NCI-H226 (cell line): ENCODE data around the gene COTL1.

Experiments
- DNase-seq: peaks from one replicate; pipeline ENCODE4 v3.0.0-alpha.2; 2015

The COTL1 gene

GRCh38 chr16:84617791-84618580 is at the start of gene COTL1:
Gene COTL1, minus strand, starts transcription at chr16:84618078. Its CDS starts 164 bp downstream, at chr16:84617914.
- DNase-seq: peak; percentile 97

GRCh38 chr16:84665843-84666242 is 48.0 kb upstream of the COTL1 start:
- DNase-seq: no peak

- no peak for DNase-seq
These were observed 47.5 kb upstream of the COTL1 start for GRCh38 chr16:84665359-84665758.

DNA sequence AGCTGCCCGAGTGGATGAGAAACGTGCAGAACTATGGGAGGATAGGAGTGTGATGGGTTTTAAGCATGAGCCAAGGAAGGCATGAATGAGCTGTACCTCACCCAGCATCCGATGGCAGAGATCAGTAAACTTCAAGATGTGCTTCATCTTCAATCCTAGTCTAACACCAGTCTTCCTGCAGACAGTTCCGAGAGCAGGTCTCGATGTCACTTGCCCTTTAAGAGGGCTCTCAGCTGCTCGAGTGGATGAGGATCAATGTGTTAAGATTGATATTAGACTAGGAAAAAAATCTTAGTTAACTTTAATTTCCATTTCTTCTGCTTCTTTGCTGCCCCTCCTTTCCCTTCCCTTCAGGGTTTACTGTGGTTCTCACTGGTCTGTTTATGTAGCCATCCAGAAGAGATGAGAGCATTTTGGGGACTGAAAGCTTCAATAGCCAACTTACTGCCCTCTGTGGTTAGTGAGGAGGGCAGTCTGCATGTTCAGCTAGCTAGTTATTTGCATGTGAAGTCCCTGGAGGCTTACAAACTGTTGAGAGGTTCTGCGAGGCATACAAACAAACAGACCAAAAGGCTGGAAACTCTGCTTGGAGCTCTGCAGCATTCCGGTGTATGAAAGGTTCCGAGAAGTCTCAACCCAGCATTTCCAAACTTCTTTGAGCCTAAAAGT is 45.7 kb upstream of the COTL1 start:
- no peak for DNase-seq

GRCh38 chr16:84662471-84662870 is 44.6 kb upstream of the COTL1 start:
- no peak for DNase-seq

GRCh38 chr16:84661418-84662060 is 43.7 kb upstream of the COTL1 start:
- no peak for DNase-seq

GRCh38 chr16:84660973-84661372 is 43.1 kb upstream of the COTL1 start:
- DNase-seq: no peak

DNA sequence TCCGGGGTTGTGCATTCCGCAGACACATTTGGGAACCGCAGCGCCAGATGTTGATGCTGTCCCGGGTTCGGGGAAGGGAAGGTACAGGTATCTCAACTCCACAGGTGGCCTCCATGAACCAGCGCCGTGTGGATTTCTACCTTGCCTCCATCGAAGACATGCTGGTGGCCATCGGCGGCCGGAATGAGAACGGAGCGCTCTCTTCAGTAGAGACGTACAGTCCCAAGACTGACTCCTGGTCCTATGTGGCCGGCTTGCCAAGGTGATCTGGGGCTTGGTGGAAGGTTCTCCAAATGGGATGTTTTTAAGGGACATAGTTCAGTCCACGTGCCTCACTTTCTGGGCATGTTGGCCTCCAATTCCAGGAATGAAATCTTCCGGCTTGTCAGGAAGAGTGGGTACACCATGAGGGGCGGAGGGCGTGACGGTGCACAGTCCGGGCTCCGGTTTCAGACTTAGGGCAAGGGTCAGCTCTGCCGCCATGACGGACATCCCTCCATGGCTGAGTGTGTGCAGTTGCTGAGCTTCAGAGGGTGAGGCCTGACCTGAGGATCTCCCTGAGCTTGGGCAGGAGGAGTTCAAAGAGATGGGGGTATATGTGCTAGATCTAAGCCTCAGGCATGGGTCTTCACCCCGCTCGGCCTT is 41.9 kb upstream of the COTL1 start:
- no peak for DNase-seq

- DNase-seq: no peak
These were observed 40.8 kb upstream of the COTL1 start for GRCh38 chr16:84658690-84659089.

DNA sequence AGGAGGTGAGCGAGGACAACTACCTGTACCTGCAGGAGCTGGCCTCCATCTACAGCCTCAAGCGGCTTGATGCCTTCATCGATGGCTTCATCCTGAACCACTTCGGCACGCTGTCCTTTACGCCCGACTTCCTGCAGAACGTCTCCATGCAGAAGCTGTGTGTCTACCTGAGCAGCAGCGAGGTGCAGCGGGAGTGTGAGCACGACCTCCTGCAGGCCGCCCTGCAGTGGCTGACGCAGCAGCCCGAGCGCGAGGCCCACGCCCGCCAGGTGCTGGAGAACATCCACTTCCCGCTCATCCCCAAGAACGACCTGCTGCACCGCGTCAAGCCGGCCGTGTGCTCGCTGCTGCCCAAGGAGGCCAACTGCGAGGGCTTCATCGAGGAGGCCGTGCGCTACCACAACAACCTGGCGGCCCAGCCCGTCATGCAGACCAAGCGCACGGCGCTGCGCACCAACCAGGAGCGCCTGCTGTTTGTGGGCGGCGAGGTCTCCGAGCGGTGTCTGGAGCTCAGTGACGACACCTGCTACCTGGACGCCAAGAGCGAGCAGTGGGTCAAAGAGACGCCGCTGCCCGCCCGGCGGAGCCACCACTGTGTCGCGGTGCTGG is 39.5 kb upstream of the COTL1 start:
- DNase-seq: no peak

GRCh38 chr16:84656649-84657048 is 38.8 kb upstream of the COTL1 start:
- no peak for DNase-seq

- no peak for DNase-seq
These were observed 37.1 kb upstream of the COTL1 start for GRCh38 chr16:84654998-84655397.

GRCh38 chr16:84654238-84654637 is 36.4 kb upstream of the COTL1 start:
- no peak for DNase-seq

DNA sequence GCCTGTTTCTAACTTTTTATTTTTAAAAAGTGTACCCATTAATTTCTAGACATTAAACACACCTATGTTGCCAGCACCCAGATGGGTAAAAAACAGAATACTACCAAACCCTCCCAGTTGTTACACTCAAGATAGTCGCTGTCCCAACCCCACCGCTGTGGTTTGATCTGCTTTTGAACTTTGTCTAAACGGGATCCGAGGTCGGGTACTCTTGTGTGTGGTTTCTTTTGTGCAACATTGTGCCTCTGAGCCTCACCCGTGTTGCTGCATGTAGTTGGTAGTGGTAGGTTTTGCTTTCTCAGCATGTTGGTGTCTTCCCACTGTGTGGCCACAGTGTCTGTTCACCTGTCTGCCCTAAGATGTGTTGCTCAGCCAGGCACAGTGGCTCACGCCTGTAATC is 34.7 kb upstream of the COTL1 start:
- DNase-seq: no peak

GRCh38 chr16:84650062-84650991 is 32.4 kb upstream of the COTL1 start:
- DNase-seq: no peak

DNA sequence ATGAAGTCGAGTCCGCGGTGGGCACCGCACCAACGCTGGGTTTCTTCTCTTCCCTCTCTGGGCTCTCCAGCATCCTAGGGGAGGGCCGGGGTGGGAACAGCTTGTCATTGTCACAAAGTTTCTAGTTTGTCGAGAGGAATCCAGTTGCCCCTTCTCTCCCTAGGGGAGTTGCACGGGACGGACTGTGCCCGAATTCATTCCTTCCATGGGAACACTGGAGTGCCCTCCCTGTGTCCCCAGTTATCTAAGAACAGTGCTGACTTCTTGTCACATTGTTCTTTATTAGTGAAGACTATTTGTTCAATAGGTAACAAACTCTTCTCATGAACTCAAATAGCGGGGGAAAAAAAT is 31.6 kb upstream of the COTL1 start:
- no peak for DNase-seq

GRCh38 chr16:84648595-84649510 is 31.0 kb upstream of the COTL1 start:
- no peak for DNase-seq

- DNase-seq: no peak
These were observed 30.1 kb upstream of the COTL1 start, which contains the start of gene KLHL36 for GRCh38 chr16:84647828-84648594. Gene KLHL36, plus strand, starts transcription at chr16:84648511. Its CDS starts 2,357 bp downstream, at chr16:84650868.

GRCh38 chr16:84643674-84644073 is 25.8 kb upstream of the COTL1 start:
- no peak for DNase-seq

- peak; percentile 94 for DNase-seq
These were observed 25.3 kb upstream of the COTL1 start for GRCh38 chr16:84643180-84643583.
